Activated gamma-delta T cell (primary cell): ENCODE results near the gene OR51E2.

Experiments used
- DNase-seq: peaks from one replicate; lab custom pipeline; 2025; lab: John Stamatoyannopoulos, UW

OR51E2 gene

GRCh38 chr11:4662876-4663275 lies 34.8 kb downstream of the OR51E2 start:
- DNase-seq, result no peak

- DNase-seq, result no peak
These were observed 38.8 kb downstream of the OR51E2 start for GRCh38 chr11:4658629-4659445.

DNA sequence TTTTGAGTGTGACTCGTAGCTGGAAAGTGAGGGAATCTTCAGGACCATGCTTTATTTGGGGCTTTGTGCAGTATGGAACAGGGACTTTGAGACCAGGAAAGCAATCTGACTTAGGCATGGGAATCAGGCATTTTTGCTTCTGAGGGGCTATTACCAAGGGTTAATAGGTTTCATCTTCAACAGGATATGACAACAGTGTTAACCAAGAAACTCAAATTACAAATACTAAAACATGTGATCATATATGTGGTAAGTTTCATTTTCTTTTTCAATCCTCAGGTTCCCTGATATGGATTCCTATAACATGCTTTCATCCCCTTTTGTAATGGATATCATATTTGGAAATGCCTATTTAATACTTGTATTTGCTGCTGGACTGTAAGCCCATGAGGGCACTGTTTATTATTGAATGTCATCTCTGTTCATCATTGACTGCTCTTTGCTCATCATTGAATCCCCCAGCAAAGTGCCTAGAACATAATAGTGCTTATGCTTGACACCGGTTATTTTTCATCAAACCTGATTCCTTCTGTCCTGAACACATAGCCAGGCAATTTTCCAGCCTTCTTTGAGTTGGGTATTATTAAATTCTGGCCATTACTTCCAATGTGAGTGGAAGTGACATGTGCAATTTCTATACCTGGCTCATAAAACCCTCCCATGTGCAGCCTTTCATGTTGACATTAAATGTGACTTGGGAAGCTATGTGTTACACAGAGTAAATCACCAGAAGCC lies 42.9 kb downstream of the OR51E2 start:
- DNase-seq, result no peak

DNA sequence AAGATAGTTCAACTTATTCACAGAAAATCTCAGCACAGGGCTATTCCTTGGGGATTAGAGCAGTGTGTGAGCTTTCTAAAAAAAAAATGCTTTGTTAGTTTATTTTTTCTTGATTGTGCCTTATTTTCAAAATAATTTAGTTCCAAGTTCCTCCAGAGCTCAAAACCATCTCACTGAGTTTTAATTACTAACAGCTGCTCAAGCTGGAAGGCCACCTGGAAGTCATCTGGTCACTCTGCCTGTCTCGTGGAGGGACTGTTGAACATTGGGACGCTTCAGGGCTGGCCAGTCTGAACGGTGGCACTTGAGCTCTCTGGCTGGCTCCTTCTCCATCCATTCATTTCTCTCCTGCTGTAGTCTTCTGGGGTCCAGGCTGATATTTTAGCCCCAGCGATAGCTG lies 49.9 kb downstream of the OR51E2 start:
- DNase-seq, result no peak

- no peak for DNase-seq
These were observed 51.7 kb downstream of the OR51E2 start for GRCh38 chr11:4645974-4646373.

DNA sequence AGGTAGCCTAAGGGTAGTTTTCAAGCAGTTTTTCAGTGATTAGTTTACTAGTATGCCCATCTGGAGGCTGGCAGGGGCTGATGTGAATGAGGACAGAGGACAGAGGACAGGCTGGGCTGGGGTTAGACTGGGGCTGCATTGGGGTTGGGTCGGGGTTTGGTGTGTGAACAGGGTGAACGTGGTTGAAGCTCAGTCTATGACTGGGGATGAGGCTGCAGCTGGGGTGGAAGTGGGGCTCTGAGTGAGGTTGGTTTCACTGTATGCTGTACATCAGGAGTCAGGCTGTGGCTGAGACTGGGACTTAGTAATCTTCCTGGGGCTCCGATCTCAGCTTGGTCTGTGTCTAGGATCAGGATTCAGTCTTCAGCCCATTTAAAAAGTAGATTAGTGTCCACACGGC lies 53.4 kb downstream of the OR51E2 start:
- no peak for DNase-seq

- no peak for DNase-seq
These were observed 54.0 kb downstream of the OR51E2 start, which contains the start of gene OR51E1 for GRCh38 chr11:4643682-4644081. OR51E1 (plus strand) TSS chr11:4643982; CDS start chr11:4652527, 8,545 bp downstream.

- DNase-seq, result no peak
These were observed 54.6 kb downstream of the OR51E2 start for GRCh38 chr11:4643076-4643475.

GRCh38 chr11:4642043-4642442 lies 55.6 kb downstream of the OR51E2 start:
- DNase-seq, result no peak

DNA sequence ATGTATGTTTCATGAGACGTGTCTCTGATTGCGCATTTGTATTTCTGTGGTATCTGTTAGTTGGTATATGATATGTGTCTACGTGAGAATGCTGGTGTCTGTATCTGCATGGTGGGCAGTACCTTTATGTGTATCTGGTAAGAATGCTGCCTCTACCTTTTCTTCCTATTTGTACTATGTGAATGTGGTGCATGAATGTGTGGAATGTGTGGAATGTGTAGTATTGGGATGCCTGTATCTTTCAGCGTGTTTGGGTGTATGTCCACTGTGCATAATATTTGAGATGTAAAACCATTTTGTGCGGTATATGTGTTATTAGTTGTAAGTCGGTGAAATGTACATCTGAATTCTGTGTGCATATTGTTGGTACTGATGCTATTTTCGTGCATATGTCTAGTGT lies 56.2 kb downstream of the OR51E2 start:
- DNase-seq, result no peak

GRCh38 chr11:4639931-4640330 lies 57.7 kb downstream of the OR51E2 start:
- no peak for DNase-seq

GRCh38 chr11:4637662-4638047 lies 60.0 kb downstream of the OR51E2 start:
- no peak for DNase-seq

DNA sequence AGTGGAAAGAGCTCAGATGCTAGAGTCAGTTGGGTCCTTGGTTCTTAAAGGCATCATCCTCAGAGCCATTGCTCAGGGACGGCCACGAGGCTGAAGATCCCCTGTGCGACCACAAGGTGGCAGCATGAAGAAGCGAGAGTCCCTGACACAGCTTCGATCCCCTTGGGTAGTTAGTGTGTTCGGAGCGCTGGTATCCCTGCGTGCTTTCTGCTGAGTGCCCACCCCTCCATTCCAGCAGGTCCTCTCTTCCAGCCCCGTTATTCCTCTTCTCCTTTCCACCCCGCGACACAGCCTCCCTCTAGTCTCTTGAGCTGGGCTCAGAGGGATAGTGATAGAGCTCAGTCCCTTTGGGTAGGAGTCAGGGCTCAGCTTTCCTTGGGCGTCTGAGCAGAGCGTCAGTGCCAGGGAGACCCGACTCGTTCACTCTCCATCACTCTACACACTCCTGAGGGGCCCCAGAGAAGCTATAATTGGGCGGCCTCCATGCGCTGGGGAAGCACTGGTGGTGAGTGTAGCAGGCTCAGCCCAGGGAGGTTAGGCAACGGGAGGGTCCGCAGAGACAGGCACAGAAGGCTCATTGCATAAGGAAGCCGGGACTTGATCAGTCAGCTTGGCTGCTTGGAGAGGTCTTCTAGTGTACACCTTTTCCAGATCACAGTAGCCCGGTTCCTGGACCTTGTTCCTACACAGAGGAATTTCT lies 60.5 kb downstream of the OR51E2 start, which contains the start of gene OR51D1:
Gene OR51D1 (plus strand): TSS at position 516 of the 700 bp plus-strand sequence. CDS start 2,314 bp downstream, outside the sequence.
- DNase-seq, result no peak

DNA sequence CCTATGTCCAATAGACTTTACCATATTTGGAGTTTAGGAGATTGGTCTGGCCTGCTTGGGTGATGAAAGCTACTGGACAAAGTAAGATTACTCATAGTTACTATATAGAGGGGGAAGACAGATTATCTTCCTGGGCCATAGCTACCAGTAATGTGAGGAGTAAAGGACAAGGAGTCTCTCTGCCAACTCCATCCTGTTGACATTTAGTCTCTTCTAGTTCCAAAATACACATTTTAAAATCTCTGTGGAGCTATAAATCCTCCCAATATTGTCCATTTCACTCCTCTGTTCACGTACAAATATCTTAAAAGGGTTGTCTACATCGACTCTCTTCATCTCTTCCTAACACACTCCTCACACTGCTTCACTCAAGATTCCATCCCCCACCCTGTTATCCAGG lies 61.5 kb downstream of the OR51E2 start:
- DNase-seq, result no peak
